ENCODE results near the gene MAD1L1.

GRCh38 chr7:2006231-2006771 is 226.4 kb downstream of the MAD1L1 start:
- TF ChIP-seq CTCF (IDR thresholded peaks at IDR 0.05), result no peak
- TF ChIP-seq POLR2A (IDR thresholded peaks at IDR 0.05), result no peak
